Astrocyte of the spinal cord (primary cell): Measurements from ENCODE around the gene PDYN.

ENCODE experiments used
- DNase-seq: peaks from one replicate; pipeline ENCODE4 v3.0.0; 2011; ENCODE audit warnings: low read depth, low spot score
- H3K4me3 ChIP-seq: 2 replicates; pipeline ENCODE4 v1.5.1; 2011; ENCODE audit warnings: low read depth, mild to moderate bottlenecking, low read length, moderate library complexity
- in situ Hi-C: cut with HindIII; loops from 2 replicates; pipeline ENCODE4 v1.10.0; 2017; ENCODE audit warnings: low sequenced_read_pairs
- TF ChIP-seq, protein P1 (sequence below): IDR thresholded peaks from 2 replicates; pipeline ENCODE4 v1.5.1; 2012; ENCODE audit warnings: low read depth, mild to moderate bottlenecking, low read length, inconsistent platforms

PDYN gene

DNA sequence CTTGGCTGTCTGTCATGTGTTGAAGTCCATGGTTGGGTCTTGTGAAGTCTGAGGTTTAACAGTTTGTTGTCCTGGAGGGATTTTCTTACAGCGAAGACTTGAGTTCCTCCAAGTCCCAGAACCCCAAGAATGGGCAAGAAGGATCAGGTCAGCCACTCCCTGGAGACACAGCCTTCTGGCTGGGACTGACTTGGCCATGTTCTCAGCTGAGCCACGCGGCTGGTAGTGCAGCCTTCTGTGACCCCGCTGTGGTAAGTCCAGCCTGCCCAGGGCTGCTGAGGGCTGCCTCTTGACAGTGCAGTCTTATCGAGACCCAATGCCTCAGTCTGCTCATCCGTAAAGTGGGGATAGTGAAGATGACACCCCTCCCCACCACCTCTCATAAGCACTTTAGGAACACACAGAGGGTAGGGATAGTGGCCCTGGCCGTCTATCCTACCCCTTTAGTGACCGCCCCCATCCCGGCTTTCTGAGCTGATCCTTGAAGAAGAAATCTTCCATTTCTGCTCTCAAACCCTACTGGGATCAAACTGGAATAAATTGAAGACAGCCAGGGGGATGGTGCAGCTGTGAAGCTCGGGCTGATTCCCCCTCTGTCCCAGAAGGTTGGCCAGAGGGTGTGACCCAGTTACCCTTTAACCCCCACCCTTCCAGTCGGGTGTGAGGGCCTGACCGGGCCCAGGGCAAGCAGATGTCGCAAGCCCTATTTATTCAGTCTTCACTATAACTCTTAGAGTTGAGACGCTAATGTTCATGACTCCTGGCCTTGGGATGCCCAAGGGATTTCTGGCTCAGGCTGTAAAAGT lies 55.2 kb downstream of the PDYN start:
- no peak for DNase-seq
- TF ChIP-seq, protein P1, sequence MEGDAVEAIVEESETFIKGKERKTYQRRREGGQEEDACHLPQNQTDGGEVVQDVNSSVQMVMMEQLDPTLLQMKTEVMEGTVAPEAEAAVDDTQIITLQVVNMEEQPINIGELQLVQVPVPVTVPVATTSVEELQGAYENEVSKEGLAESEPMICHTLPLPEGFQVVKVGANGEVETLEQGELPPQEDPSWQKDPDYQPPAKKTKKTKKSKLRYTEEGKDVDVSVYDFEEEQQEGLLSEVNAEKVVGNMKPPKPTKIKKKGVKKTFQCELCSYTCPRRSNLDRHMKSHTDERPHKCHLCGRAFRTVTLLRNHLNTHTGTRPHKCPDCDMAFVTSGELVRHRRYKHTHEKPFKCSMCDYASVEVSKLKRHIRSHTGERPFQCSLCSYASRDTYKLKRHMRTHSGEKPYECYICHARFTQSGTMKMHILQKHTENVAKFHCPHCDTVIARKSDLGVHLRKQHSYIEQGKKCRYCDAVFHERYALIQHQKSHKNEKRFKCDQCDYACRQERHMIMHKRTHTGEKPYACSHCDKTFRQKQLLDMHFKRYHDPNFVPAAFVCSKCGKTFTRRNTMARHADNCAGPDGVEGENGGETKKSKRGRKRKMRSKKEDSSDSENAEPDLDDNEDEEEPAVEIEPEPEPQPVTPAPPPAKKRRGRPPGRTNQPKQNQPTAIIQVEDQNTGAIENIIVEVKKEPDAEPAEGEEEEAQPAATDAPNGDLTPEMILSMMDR = no peak
- no peak overlapping the region for H3K4me3 ChIP-seq
- in situ Hi-C loops = no loop called here

- TF ChIP-seq, protein P1 = no peak
- H3K4me3 ChIP-seq = no peak overlapping the region
- in situ Hi-C loops = no loop called here
- no peak for DNase-seq
These were observed 56.4 kb downstream of the PDYN start for GRCh38 chr20:1937316-1937976.

GRCh38 chr20:1935696-1936366 lies 58.0 kb downstream of the PDYN start:
- in situ Hi-C loops = no loop called here
- TF ChIP-seq, protein P1 = no peak
- no peak for DNase-seq
- no peak overlapping the region for H3K4me3 ChIP-seq

- no peak overlapping the region for H3K4me3 ChIP-seq
- in situ Hi-C loops = no loop called here
- TF ChIP-seq, protein P1 = no peak
- DNase-seq = peak; percentile 38
These were observed 58.9 kb downstream of the PDYN start for GRCh38 chr20:1934721-1935573.

DNA sequence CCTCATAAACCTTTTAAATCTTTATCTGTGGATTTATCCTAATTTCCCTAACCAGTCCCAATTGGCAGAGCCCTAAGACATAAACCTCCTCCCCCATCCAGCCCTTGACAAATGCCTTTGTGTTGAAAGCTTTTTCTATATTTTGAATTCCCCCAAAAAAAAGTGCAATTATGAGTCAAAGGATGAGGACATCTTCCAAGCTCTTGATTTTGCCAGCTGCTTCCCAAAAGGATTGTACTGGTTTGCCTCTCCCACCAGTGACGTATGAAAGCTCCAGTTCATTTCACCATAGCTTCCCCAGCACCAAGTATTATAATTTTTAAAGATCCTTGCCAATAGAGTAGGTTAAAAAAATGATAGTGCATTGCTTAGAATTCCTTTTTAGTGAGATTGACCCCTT lies 59.7 kb downstream of the PDYN start:
- no peak for DNase-seq
- TF ChIP-seq, protein P1 = no peak
- in situ Hi-C loops = no loop called here
- H3K4me3 ChIP-seq = no peak overlapping the region

- in situ Hi-C loops = no loop called here
- TF ChIP-seq, protein P1 = no peak
- DNase-seq = no peak
- H3K4me3 ChIP-seq = no peak overlapping the region
These were observed 60.4 kb downstream of the PDYN start for GRCh38 chr20:1933465-1933870.
